Inferior parietal cortex (tissue), 1 donor: Measurements from ENCODE around the gene NCKAP5.
"Not testable (repeated sequence)": the region's sequence is repeated elsewhere in the genome, so short reads cannot be mapped to it uniquely, and the experiment has no call there.

Experiments
- DNase-seq: peaks from one replicate; pipeline ENCODE4 v3.0.0-alpha.2; 2016; ENCODE audit errors: extremely low spot score

Gene NCKAP5

DNA sequence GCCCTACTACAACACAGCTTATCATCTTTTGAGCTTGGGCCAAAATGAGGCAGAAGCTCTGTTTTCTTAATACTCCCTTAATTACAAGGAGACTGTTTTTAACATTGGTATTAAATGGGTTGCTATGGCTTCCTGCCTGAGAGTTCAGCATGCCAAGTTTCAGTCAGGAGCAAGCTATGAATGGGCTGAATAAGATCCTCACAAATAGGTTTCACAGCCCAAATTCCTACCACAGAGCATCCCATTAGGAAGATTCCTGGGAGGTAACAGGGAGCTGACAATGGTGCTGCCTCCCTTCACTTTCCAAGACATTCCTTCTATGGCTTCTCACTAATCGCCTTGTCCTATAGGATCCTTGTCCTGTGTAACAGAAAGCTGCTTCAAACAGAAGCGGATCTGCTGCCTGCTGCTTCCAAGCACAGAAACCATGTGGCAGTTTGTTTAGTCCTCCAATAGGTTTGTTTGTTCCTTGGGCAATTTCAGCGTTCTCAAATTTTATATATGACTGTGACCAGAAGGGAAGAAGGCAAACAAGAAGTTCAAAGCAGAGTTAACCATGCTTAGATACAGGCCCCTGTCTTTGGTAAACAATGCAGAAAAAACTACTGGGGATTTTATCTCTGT is 70.9 kb downstream of the NCKAP5 start:
- peak; percentile 20 for DNase-seq

DNA sequence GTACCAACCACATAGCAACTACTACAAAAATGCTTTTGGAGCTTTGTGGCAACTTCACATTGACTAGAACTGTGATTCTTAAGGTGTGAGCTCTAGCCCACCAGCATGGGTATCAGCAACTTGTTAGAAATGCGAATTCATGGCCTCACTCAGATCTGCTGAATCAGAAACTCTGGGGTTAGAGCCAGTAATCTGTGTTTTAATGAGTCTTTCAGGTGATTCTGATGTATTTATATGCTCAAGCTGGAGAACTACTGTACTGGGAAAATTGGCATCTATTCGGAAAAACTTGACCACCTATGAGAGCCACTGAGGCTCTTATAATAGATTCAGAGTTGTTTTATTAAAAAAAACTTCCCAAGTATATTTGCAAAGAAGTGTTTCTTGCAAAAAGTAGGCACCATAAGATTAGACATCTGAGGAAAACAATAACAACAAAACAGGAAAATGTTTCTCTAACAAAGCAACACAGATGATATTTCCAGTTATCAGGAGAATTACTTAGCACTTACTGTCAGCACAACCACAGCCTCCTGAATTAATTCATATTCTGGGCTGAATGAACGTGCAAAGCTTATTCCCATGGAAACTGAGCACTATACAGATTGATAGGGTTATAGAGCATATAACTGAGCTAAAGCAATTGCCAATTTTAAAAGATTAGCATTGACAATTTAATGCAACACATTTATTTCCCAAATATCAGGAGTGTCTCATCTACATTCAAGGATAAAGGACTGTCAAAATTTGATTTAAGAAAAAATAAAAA is 71.6 kb downstream of the NCKAP5 start:
- DNase-seq = no peak

DNA sequence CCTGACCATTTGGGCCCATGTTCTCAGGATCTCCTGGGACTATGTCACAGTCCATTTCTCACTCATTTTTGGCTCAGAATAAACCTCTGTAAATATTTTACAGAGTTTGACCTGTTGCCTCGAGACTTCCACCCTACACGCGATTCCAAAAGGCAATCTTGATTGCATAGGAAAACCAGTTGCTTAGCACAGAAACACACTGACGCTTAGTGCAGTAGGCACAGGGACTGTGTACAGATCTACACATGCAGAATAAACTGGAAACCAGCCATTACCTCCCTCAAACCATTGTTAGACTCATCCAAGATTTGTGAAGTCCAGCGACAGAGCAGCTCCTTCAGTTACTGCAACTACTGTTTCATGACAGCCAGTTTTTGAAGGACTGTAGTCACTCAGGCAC is 73.0 kb downstream of the NCKAP5 start:
- DNase-seq = no peak

DNA sequence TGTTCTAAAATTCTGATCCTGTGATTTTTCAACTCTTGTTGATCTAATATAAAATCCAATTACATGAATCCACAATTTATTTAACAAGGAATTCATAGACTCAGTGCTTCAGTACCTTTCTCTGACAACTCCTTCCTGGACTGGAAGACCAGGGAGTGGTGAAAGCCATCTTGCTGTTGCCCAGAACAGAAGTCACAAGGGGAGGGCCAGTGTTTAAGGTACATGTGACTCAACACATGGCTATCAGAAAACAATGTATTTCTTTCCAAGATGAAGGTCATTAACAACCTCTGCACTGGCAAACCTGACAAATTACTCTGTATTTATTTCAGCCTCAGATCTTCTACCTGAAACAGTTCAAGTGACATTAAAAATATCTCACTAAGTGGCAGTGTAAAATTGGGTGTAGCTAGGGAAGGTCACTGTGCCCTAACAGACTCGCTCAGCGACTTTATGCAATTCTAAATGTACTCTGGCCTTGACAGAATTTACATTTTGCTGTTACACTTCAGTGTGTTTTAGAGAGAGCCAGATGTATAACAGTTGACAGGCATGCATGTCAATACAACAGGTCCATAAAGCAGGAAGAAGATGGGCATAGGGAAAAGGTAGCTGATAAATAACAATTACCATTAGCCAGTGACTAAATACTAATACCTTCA is 75.4 kb downstream of the NCKAP5 start:
- no peak for DNase-seq

DNA sequence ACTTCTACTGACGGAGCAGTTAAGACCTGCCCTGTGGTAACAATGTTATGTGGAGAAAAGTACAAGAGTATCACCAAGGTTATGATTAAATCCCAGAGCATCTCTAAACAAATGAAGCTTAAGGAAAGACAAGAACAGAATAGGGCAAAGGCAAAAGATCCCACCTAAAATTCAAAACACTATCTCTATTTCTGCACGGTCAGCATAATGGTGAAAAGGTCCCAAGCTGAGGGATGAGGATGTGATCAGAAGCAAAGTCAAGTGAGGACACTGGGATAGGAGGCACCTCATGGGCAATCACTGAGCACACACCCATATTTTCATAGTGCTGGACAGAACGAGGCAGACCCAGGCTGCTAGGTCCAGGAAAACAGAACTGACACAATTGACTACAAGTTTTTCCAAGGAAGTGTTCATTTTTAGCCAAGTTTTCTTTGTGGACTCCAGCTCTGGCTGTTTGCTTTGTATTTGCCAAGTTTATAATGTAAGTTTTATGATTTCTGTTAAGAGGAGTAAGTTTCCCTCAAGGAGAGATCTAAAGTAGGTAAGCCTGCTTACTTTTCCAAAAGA is 77.8 kb downstream of the NCKAP5 start:
- DNase-seq = no peak

DNA sequence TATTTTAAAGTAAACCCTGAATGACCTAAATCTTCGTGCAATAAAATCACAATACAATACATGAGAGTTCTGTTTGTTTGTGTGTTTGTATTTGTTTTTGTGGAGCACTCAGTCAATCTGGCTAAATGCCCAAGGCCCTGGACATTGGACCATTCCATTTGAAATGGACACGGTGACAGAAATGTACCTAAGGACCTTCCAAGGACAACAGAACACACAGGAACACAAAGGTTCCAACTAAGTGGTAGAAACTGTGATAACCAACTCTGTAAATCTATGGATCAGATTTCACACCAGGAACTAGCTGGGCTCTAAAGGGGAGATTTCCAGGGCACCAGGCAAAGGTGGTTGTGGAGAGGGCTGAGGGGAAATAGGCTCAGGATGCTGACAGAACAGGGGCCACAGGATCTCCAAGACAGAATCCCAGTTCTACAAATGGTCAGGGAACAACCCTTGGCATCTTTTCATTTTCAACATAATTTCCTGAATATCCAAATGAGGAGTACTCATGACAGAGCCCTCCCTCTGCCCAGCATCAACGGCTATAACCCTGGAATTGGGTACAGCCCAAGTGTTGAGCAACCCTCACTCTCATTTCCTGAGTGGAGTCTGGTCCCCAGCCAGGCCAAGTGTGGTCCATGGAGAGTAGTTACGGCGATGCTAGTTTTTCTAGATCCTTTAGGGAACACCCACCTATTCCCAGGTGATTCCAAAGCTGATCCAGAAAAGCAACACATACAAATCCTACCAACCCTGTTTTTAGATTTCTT is 78.4 kb downstream of the NCKAP5 start:
- no peak for DNase-seq

DNA sequence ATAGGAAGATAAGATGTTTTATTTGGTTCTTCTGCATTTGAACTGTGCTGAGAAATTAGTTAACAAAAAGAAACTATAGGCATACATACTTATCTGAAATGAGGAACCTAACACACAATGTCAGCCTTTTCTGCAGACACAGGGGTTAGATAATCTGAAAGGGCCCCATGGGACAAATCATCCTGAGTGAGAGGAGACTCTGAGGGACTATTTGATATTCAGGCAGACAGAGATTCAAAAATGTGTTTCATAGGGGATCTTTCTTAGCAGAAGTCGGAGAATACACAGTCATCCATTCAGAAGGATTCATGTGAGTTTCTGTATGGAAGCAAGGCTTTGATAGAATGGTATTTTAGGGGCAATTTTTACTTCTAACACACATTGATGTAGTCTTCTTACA is 79.1 kb downstream of the NCKAP5 start:
- no peak for DNase-seq

DNA sequence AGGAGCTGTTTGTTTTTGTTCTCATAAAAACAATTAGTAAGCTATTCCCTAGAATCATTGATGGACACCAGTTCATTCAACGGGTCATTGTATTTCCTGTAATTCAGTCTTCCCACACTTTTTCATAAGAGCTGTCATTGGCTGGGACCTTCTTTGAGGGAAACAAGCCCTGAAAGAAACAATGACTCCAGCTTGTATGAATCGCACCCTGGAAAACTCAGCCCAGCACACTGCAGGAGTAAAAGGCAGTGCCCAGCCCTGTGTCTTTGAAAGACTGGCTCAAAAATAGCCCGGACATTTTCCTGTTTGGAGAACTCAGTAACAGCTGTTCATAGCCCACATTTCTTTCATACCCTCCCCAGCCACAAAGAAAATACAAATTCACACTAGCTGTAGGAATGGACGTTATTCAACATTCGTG is 81.5 kb downstream of the NCKAP5 start:
- peak; percentile 56 for DNase-seq

DNA sequence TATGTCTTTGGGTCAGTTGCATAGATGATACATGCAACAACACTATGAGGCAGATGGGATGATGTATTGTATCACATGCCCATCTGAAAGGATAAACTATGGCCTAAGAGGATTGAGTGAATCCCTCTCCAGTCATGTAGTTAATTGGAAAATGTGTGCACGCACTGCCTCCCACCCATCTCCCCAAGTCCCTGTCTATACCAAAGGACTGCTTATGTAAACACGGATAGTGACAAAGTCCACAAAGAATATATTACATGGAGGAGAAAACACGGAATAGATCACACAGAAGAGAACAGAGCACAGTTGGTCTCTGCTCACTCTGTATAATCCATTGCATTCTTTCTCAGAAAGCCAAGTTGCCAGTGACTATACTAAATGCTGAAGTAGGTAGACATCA is 82.4 kb downstream of the NCKAP5 start:
- no peak for DNase-seq

DNA sequence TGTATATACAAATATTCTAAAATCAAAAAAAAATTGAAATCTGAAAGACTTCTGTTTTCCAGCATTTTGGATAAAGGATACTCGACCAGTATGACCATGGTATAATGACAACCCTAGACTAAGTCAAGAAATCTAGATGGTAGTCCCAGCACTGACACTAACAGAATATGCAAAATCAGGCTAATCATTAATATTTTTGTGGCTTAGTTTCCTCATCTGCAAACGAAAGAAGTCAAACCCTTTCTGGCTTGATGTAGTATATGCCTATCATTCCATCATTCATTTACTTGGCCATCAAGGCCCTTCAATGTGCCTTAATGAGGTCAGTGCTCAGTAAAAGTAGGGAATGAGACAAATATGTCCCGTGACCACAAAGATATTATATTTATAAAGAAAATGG is 83.5 kb downstream of the NCKAP5 start:
- DNase-seq = no peak

DNA sequence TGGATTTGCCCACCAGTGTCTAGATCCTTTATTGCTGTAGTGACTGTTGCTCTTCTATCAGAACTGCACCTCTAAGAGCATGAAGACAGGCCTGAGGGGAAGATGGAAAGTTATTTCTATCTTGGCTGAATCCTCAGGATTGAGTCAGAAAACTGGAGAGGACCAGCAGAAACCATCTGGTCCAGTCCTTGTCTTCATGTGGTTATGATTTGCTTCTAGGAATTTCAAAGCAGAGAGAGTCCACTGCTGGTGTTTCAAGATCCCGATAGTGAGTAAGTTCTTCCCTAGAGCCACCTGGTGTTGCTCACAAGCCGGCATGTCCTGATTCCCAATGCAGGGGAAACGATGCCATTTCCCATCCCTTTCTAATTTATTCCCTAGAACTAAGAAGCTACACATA is 84.2 kb downstream of the NCKAP5 start:
- no peak for DNase-seq

DNA sequence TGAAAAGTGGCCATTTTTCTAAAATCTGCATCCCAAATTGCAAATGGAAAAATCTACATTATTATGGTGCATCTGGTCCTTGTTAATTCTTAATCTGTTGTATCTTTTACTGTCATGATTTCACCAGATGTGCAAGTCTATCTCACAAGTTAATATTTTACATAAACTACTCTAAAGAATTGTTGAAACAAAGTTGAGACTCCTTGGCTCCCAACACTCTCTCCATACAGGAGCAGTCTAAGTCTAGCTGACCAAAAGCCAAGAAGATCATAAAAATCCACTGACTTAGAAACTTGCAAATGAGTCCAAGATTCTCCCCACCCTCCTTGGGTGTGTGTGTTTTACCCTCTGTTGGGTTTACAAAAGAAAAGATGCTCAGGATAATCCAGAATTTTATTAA is 85.1 kb downstream of the NCKAP5 start:
- DNase-seq = no peak

DNA sequence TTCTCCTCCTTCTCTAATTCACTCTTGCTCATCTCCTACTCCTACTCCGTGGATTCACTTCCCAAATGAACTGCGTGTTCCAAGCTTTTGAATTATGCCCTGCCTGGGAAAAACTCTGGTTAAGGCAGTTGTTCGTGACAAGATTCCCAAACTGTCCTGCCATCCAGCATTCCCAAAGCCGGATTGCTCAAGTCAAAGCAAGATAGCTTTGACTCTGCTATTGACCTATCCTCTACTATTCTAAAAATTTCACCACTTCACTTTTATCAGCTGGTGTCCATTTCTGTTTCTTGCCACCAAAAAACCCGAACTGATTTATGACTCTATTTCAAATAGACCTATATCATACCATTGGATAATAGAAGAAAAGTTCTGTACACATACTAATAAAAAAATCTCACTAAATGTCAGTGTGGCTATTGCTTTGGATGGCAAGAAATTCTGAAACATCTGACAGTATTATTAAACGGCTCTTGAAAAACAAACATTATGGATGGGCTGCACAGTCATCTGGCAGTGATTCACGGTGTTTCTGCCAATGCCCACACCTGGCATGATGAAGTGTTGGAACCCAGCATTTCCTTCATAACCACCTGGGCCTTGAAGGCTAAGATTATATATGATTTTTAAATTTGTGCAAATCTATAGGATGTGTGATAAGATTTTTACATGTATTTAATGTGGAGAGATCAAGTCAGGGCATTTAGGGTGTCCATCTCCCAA is 87.4 kb downstream of the NCKAP5 start:
- no peak for DNase-seq

DNA sequence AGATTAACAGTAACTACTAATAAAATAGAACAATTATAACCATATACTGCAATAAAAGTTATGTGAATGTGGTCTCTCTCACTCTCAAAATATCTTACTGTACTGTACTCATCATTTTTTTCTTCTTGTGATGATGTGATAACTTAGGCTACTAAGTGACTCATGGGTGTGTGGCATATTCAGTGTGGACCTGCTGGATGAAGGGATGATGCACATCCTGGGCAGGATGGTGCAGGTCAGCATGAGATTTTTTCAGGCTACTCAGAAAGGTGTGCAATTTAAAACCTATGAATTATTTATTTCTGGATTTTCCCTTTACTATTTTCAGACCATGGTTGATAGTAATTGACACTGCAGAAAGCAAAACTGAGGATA is 90.7 kb downstream of the NCKAP5 start:
- no peak for DNase-seq

DNA sequence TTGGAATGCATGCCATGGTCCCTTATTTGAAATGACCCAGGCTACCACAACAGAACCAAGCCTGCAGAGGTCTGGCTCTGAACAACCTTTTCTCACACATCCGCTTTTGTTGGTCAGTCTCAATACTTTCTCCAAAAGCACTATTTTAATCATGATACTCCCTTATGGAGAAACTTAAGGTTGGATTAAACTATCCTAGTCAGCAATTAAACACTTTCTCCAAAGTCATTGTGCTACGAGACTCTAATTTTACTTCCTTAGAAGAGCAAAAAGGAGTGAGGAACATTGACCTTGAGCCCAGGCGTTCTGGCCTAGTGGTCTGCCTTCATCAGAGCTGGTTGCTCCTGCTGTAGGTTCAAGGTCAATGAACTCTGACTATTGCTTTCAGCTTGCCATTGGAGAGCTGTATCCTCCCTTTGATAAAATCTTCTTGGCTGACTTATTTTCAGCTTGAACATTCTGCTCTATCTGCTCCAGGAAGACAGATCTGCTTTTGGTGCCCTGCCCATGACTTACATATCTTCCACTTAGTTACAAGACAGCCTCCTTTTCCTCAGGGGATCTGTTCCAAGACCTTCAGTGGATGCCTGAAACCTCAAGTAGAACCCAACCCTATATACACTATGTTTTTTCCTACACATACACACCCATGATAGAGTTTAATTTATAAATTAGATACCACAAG is 91.2 kb downstream of the NCKAP5 start:
- DNase-seq = no peak

DNA sequence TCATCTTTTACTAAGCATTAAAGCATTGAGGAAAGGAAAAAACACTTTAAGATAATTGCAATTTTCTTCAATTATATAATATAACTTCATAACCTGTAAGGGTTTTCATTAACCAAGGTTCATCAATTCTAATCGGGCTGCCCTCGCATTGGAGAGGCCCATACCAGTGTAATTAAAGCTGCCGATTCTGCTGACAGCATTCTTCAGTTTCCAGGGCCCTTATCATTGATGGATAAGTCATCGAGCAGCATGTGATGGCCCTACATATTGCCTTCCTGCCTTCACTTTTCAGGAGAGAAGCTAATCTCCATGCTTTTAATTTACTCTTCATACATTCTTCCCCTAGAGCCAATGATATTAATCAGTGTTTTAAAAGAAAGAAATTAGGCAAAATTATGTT is 92.0 kb downstream of the NCKAP5 start:
- DNase-seq = no peak

DNA sequence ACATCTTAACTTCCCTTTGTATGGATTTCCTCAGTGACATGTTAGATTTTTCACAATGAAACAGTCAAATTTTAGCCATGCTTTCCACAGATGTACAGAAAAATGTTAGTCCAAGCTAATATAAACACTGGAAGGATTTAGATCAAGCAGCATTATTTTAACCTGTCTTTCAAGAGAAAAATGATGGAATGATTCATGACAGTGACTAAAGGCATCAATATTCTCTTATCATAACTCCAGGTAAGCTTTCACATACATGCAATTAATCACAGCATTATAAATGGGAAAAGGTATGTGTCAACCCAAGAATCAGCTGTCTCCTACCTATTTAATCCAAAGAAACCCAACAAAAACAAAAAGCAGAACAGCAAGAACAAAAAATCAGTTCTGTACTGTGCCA is 92.7 kb downstream of the NCKAP5 start:
- no peak for DNase-seq

DNA sequence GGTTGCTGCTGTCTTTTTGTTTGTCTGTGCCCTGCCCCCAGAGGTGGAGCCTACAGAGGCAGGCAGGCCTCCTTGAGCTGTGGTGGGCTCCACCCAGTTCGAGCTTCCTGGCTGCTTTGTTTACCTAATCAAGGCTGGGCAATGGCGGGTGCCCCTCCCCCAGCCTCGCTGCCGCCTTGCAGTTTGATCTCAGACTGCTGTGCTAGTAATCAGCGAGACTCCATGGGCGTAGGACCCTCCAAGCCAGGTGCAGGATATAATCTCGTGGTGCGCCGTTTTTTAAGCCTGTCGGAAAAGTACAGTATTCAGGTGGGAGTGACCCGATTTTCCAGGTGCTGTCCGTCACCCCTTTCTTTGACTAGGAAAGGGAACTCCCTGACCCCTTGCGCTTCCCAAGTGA is 97.8 kb downstream of the NCKAP5 start:
- DNase-seq = not testable (repeated sequence)

DNA sequence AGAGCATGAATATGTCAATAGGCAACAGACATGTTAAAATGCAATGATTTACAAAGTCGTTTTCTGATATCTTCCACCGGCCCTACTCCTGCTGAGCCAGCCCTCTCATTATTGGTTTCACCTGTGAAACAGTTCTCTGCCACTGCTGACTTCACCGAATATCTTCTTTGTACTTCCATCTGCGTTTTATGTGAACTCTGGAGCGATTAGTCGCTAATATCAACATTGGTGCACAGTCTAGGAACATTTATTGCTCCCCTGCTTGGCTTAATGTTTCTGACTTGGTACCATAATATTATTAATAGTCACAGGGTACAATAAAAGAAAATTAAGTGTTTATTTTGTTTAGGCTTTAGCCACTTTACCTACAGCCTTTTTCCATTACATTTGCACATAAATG is 105.5 kb downstream of the NCKAP5 start:
- no peak for DNase-seq

DNA sequence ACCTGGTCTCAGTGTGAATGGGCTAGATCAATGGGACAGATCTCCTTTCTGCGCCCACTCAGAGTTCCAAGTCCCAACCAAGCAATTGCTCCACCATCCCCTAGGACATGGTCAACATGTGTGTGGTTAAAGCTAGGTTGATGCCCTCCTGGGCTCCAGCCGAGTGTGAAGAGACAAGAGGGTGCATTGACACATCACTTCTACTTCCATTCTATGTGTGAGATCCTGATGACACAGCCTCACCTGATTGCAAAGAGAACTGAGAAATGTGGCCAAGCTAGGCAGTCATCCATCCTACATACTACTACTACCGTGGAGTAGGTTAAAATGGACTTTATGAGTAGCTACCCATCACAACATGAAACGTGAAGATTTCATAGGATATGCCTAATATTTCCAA is 106.8 kb downstream of the NCKAP5 start:
- DNase-seq = no peak

DNA sequence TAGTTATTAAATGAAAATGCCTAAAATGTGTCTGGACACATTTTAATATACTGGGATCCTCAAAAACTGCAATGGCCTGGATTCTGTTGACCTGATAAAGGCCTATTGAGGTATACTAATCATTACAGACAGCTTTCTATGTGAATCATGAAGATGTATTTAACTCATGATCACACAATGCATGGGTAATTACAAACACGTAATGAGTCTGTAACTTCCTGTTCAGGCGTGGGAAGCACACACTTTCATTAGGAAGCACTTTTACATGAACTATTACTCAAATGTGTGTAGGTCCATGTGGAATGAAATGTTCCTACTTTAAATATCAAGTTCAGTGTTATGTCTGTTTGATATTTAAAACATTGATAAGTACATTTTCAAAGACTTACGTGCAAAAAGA is 108.7 kb downstream of the NCKAP5 start:
- no peak for DNase-seq
